CMK (cell line): ENCODE results near the gene KARS1.

Source experiments
- DNase-seq: peaks from one replicate; pipeline ENCODE4 v3.0.0-alpha.2; 2010; ENCODE audit warnings: low read depth

The KARS1 gene

GRCh38 chr16:75579281-75579834, 68.1 kb downstream of the KARS1 start:
- DNase-seq = no peak

DNA sequence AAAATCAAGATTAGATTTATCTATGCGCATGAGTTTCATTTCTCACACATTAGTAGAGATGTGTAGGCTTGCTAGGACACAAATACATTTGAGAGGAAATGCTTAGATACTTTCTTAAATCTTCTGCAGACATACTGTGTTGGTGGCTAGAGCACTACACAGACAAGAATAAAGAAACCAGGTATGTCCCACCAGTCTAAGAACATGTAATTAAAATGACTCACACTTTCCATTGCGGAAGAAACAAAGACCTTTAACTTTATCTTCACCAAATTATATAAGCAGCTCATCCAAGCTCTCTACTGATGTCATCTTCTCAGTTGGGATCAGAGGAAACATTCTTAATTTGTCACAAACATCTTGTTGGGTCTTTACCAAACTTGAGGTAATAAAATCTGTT, 68.7 kb downstream of the KARS1 start:
- no peak for DNase-seq

GRCh38 chr16:75578212-75578611, 69.3 kb downstream of the KARS1 start:
- no peak for DNase-seq
